HG03521 (cell line): ENCODE data around the gene E2F7.
"Not testable (repeated sequence)": the region's sequence is repeated elsewhere in the genome, so short reads cannot be mapped to it uniquely, and the experiment has no call there.

ENCODE experiments used
- ATAC-seq: cut with Tn5 transposase; IDR thresholded peaks from one replicate; pipeline ENCODE4 v1.9.1; 2021; ENCODE audit warnings: mild to moderate bottlenecking, moderate library complexity; ENCODE audit not compliant: unreplicated experiment

E2F7 gene, protein sequence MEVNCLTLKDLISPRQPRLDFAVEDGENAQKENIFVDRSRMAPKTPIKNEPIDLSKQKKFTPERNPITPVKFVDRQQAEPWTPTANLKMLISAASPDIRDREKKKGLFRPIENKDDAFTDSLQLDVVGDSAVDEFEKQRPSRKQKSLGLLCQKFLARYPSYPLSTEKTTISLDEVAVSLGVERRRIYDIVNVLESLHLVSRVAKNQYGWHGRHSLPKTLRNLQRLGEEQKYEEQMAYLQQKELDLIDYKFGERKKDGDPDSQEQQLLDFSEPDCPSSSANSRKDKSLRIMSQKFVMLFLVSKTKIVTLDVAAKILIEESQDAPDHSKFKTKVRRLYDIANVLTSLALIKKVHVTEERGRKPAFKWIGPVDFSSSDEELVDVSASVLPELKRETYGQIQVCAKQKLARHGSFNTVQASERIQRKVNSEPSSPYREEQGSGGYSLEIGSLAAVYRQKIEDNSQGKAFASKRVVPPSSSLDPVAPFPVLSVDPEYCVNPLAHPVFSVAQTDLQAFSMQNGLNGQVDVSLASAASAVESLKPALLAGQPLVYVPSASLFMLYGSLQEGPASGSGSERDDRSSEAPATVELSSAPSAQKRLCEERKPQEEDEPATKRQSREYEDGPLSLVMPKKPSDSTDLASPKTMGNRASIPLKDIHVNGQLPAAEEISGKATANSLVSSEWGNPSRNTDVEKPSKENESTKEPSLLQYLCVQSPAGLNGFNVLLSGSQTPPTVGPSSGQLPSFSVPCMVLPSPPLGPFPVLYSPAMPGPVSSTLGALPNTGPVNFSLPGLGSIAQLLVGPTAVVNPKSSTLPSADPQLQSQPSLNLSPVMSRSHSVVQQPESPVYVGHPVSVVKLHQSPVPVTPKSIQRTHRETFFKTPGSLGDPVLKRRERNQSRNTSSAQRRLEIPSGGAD

DNA sequence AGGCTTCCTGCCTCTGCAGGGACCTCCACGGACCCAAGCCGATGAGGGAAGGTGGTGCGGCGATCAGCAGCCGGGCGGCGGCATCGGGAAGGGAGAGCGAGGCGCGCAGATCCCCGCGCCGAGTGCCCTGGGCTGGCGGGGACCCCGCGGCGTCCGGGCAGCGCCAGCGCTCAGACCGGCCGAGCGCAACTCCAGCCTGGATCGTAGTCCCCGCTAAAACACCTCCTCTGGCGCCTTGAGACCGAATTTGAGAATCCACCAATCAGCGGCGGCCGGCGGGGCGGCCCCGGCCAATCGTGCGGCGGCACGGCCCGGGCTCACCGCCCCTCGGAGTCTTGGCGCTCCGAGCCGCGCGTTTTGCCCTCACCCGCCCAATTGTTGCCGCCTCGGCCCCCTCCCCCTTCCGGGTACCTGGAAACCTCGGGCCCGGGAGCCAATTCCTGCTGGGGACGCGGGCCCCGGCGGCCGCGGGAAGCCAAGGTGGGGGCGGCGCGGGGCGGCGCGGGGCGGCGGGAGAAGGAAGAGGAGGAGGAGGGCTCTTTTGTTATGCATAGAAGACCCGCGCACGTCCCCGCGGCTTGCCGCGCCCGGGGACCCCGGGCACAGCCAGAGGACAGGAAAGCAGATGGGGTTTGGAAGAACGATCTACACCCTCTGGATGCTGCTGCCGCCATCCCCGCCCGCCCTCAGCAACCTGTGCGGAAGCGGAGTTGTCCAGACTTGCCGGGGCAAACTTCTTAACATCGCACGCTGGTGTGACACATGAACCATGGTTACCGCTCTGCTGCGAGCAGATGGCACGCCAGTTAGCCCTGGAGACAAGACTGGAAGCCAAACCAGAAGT lies at the start of gene E2F7:
Gene E2F7 (minus strand): TSS at position 209 of the 844 bp plus-strand sequence. CDS start 934 bp downstream, outside the sequence.
- peak; percentile 69 for ATAC-seq

DNA sequence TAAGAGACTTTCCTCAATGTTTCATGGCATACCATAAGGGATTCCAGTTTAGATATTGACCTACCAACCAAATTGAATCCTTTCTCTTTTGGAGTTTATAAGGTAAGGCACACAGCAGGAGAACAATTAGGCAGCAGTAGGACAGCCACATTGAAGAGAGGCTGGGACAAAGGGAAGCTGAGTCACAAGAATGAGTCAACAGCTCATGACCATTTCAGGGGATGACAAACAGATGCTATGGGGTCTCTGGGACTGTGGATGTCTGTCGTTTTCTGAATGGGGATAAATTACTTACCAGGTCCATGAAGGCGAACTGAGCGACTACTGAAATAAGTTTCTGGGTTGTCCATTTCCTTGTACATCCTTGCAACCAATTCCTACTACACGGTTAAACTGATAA lies 48.6 kb upstream of the E2F7 start:
- no peak for ATAC-seq

DNA sequence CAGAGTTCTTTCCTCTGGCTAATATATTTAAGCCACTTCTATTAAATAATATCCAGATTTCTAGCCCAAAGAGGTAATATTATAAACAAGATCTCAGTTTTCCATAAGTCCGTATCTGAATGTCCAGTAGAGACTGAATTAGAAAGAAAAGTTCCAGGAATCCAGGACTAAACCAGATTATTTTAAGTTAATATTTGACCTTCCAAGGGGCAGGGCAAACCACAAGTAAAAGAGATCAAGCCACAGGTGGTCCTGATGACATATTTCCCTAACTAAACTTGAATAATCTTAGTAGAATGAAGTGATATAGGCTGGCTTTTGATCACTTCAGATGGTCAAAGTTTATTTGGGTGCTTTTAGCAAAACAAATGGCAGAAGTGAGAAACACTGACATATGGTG lies 43.3 kb upstream of the E2F7 start:
- ATAC-seq: no peak

DNA sequence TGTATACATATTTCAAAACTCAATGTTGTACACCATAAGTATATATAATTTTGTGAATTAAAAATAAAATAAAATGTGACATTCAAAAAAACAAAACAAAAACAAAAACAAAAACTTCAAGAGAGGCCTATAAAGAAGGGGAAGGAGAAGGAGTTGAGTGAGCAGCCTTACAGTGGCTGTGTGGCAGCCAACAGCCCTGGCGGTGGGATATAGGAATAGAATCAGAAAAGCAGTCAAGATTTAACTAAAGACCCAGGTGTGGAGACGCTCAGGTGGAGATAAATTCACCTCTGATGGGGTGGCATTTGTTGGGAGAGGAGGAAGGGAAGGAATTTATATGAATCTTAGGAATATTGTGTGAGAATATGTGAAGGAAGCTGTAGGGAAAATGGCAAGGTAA lies 41.8 kb upstream of the E2F7 start:
- no peak for ATAC-seq

DNA sequence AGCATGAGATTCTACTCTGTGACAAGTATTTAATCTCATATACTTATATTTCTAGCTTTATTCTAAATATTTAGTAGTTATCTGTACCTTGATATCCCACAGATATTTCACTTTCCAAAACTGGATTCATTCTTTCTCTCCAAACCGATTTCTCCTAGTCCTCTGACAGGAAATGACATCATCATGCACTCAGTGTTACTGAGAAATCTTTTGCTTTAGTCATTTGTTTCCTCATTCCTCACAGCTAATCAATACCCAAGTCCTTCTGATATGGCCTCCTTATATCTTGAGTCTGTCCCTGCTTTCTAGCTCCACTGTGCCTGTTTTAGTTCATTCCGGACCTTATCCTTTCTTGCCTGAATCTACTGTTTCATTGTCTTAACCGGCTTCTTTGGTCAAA lies 39.4 kb upstream of the E2F7 start:
- ATAC-seq: no peak

DNA sequence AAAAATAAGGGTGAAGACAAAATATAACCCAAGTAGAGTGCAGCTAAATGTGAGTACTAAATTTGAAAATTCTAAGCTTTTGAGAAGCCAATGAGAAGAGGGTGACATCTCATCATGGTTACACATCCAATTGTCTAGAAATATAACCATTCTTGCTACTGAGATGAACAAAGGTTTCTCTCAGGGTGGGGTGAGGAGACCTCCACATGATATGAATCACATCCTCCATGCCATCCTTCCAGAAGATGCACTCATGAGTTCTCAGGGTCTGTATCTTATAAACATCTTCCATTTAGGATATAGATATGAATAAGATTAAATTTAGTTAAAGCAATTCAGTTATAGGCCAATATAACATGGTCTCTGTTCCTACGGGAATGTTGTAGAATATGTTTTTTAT lies 38.9 kb upstream of the E2F7 start:
- no peak for ATAC-seq

DNA sequence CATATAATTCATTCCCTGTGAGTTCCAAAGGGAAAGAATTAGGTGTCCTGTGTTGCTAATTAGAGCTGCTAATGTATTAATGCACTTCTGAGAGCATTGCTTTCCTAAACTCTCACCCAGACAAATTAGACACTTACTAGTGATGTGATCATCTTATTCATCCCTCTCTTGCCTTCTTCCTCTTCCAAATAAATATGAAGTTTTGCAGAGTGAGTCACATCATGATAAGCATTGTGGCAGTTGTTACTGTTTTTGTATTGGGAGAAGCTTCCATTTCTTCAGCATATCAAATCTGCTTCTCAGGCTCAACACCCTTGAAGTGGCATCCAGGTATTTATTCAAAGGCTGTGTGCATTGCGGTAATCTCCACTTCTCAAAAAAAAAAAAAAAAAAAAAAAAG lies 37.3 kb upstream of the E2F7 start:
- ATAC-seq: no peak

- no peak for ATAC-seq
Measured at GRCh38 chr12:77102123-77102522, 36.8 kb upstream of the E2F7 start.

DNA sequence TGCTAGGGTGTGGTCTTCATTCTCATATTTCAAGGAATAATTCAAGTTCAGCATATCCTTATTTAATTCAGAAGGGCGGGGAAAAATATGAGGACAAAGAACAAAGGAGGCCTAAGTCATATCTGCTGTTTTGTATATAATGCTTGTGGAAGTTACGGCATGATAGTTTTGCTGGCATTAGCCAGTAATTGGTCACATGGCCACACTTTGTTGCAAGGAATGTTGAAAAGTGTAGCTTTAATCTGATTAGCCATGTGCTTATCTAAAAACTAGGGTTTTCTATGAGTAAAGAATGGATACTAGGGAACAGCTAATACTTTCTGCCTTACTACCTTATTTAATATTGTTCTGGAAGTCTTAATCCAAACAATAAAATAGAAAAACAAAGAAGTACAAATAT lies 34.4 kb upstream of the E2F7 start:
- no peak for ATAC-seq

- no peak for ATAC-seq
Measured at GRCh38 chr12:77097846-77098245, 32.5 kb upstream of the E2F7 start.

DNA sequence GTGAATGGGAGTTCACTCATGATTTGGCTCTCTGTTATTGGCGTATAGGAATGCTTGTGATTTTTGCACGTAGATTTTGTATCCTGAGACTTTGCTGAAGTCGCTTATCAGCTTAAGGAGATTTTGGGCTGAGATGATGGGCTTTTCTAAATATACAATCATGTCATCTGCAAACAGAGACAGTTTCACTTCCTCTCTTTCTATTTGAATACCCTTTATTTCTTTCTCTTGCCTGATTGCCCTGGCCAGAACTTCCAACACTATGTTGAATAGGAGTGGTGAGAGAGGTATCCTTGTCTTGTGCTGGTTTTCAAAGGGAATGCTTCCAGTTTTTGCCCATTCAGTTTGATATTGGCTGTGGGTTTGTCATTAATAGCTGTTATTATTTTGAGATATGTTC lies 26.9 kb upstream of the E2F7 start:
- ATAC-seq: not testable (repeated sequence)

DNA sequence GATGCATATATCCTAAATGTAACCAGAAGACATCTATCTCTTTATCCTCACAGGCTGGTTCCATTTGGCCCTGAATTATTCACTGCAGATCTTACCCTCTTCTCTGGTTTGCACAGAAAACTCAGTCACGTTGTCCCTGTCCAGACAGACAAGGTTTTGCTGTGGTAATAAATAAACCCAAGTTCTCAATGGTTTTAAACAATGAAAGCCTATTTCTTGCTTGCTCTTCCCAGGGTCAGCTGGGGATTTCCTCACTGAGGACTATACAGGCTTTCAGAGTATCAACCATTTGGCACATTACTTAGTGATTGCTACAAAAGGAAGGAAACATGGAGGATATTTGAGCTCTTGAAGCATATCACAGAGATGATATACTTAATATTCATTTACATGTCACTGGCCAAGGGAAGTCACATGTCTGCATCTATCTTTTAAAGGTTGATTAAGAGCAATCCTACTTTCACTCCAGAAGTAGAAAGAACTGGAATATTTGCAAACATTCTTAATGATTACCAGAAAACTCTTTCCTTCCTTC lies 24.4 kb upstream of the E2F7 start:
- no peak for ATAC-seq

GRCh38 chr12:77087427-77087826 lies 22.1 kb upstream of the E2F7 start:
- ATAC-seq: no peak

GRCh38 chr12:77082021-77082420 lies 16.7 kb upstream of the E2F7 start:
- no peak for ATAC-seq

DNA sequence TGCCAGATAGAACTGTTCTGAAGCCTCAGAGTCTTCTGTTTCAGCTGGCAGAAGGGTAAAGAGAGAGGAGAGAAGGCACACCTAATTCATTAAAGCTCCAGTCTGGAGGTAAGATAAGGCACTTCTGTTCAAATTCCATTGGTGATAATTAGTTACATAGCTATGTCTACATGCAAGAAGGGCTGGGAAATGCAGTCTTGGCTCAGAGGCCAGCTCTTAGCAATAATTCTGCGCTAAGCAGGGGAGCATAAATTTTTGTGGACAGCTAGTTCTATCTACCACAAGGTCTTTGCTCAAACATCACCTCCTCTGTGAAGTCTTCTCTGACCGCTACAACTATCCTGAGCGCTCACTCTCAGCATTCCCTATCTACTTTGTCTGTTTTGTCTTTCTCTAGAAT lies 14.3 kb upstream of the E2F7 start:
- ATAC-seq: no peak

DNA sequence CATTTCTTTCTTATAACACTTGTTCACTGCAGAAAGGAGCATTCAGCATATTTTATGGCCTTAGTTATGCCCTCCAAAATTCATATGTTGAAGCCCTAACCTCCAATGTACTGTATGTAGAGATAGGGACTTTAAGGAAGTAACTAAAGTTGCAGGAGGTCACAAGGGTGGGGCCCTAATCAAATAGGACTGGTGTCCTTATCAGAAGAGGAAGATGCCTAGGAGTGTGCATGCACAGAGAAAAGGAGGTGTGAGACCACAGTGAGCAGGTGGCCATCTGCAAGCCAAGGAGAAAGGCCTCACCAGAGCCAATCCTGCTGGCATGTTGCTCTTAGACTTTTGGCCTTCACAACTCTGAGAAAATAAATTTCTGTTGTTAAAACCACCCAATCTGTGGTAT lies 12.9 kb upstream of the E2F7 start:
- ATAC-seq: no peak

DNA sequence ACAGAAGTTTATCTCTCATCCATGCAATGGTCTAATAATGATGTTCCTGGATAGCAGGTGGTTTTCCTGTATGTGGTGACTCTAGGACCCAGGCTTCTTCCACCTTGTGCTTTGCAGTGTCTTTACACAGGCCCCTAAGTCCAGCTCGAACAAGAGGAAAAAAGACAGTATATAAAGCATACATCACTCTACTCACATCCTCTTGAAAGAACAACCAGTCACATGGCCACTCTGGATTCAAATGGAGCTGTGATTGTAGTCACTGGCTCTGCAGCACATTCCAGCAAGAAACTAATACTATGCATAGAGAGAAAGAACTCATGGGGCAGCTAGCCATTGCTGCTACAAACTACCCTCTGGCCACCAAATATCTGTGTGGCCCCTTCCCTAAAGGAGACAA lies 11.5 kb upstream of the E2F7 start:
- ATAC-seq: no peak

- ATAC-seq: not testable (repeated sequence)
Measured at GRCh38 chr12:77073894-77074293, 8.5 kb upstream of the E2F7 start.

GRCh38 chr12:77072833-77073495 lies 7.6 kb upstream of the E2F7 start:
- no peak for ATAC-seq

- ATAC-seq: no peak
Measured at GRCh38 chr12:77070800-77071449, 5.6 kb upstream of the E2F7 start.
